A549 (cell line): ENCODE results near the gene CYP26C1. TPM values are rescaled to one million over a fixed set of nuclear protein-coding genes. Genes with fewer than 3 reads are reported as not detected.

Source experiments
- ATAC-seq, 2 experiments: fragments of 200-7000 bp in 1 of 2; fragments of >200 bp in 1 of 2; cut with Nextera tagmentation in 1 of 2; cut with Tn5 transposase in 1 of 2; 3 replicates each; pipeline versions ENCODE4 v1.8.0 to v1.9.1; 2018 to 2020; ENCODE audit warnings: mild to moderate bottlenecking in 1 of 2, moderate library complexity in 1 of 2
- CTCF ChIA-PET: fragments of 300-600 bp; sonication (Branson Sonifier 250); formaldehyde crosslinking; extraction: SDS; loops from one replicate; lab custom pipeline; 2021; ENCODE audit warnings: antibody characterized with exemption, inconsistent platforms; lab: Yijun Ruan, JAX
- POLR2A ChIA-PET: fragments of 350-600 bp; formaldehyde crosslinking; extraction: SDS; loops from one replicate; lab custom pipeline; 2021; ENCODE audit warnings: antibody characterized with exemption, inconsistent platforms; lab: Yijun Ruan, JAX
- DNase-seq, 2 experiments: peaks; one replicate each; pipeline versions ENCODE4 v3.0.0 to v3.0.0-alpha.2; 2011 to 2016; ENCODE audit warnings: low read depth in 1 of 2, low spot score in 1 of 2
- FAIRE-seq: peaks from 2 replicates; lab custom pipeline; 2011; peaks lifted over from hg19 to GRCh38; lab: Jason Lieb, UNC
- H3K27ac ChIP-seq, 2 experiments: fragments of >200 bp; sonication (Bioruptor Twin); formaldehyde crosslinking; 3 replicates each; pipeline ENCODE4 v1.5.1; 2016 to 2017
- H3K4me1 ChIP-seq: fragments of >200 bp; sonication (Bioruptor Twin); formaldehyde crosslinking; 3 replicates; pipeline ENCODE4 v1.6.1; 2016
- H3K4me2 ChIP-seq: fragments of >200 bp; sonication (Bioruptor Twin); formaldehyde crosslinking; 3 replicates; pipeline ENCODE4 v1.6.1; 2016
- H3K4me3 ChIP-seq: fragments of >200 bp; sonication (Bioruptor Twin); formaldehyde crosslinking; 3 replicates; pipeline ENCODE4 v1.5.1; 2016
- H3K9me3 ChIP-seq: fragments of >200 bp; sonication (Bioruptor Twin); formaldehyde crosslinking; 3 replicates; pipeline ENCODE4 v1.6.1; 2016
- CBX2 ChIP-seq: fragments of 200-600 bp; sonication (generic); IDR thresholded peaks from 2 replicates; pipeline ENCODE4 v1.6.1; 2016; ENCODE audit warnings: low read depth, mild to moderate bottlenecking, borderline replicate concordance
- CHD2 ChIP-seq: fragments of 150-350 bp; IDR thresholded peaks from 2 replicates; pipeline ENCODE4 v1.6.1; 2014; ENCODE audit warnings: low read length; ENCODE audit not compliant: partially characterized antibody
- KDM5A ChIP-seq: fragments of 200-600 bp; sonication (generic); IDR thresholded peaks from 2 replicates; pipeline ENCODE4 v1.6.1; 2016; ENCODE audit warnings: antibody characterized with exemption, mild to moderate bottlenecking
- RAD21 ChIP-seq, 2 experiments: fragments of >200 bp in 1 of 2; sonication (Bioruptor Twin) in 1 of 2; formaldehyde crosslinking in 1 of 2; IDR thresholded peaks in 1 of 2; conservative IDR thresholded peaks in 1 of 2; 2 replicates in 1 of 2; 3 replicates in 1 of 2; pipeline ENCODE4 v1.6.1; 2012 to 2018; ENCODE audit warnings: inconsistent platforms in 1 of 2
- SMC3 ChIP-seq: fragments of >200 bp; sonication (Bioruptor Twin); formaldehyde crosslinking; IDR thresholded peaks from 3 replicates; pipeline ENCODE4 v1.6.1; 2018; ENCODE audit warnings: inconsistent platforms
- TFCP2L1 ChIP-seq: fragments of 250-450 bp; sonication (Bioruptor Pico); IDR thresholded peaks from 2 replicates; pipeline ENCODE4 v1.5.0; 2021; ENCODE audit warnings: mild to moderate bottlenecking
- WGBS: methylation state at CpG from one replicate; pipeline ENCODE4 v1.1.6; 2017; ENCODE audit errors: missing lambda C conversion rate; 5-methylcytosine and 5-hydroxymethylcytosine counted together
- polyA plus RNA-seq, 4 experiments: library from polyadenylated mRNA; depleted of rRNA in 3 of 4; stranded (reverse); fragments of >200 nt; fragmentation: RNase III in 1 of 4; extraction: RNeasy Plus Mini Kit Qiagen cat#74134 plus additional on column Dnase treatment in 1 of 4; gene quantifications; 2 replicates in 3 of 4; 3 replicates in 1 of 4; pipeline ENCODE4 v1.2.3, GENCODE V29; 2011 to 2017

Gene CYP26C1
- polyA plus RNA-seq, 2 of the 4 experiments (the other 2 are of a cell fraction) = not detected

GRCh38 chr10:93115661-93116383 lies 55.2 kb downstream of the CYP26C1 start:
- ATAC-seq = peak; percentile 56 to 76; a peak in 3 of 6 replicates
- POLR2A ChIA-PET = interaction anchor here (1.1 kb wide), 1 partner anchor 171 kb away, joined by 3 read pairs; no protein-coding TSS in a partner anchor
- DNase-seq = peak; percentile 39 to 65
- Histone ChIP-seq H3K4me2 (no peak overlapping the region), H3K4me3 (no peak overlapping the region), H3K27ac (0 out of 6 replicates have a peak overlapping the region, but pooled peaks of 1 of the 2 experiments have one; percentile 29)
- WGBS = 78% methylated on average over 4 of the region's 4 CpGs
- TF ChIP-seq CHD2 (no peak), TFCP2L1 (no peak), RAD21 (conservative IDR thresholded peaks at IDR 0.05 in 1 of 2, IDR thresholded peaks at IDR 0.05 in 1 of 2) (peak; percentile 39 to 54; a peak in 3 of 5 replicates), SMC3 (peak; percentile 45; the same call in 1 of the 3 replicates), KDM5A (no peak), CBX2 (no peak)
- TF ChIP-seq, all 56 proteins: peak for 2
- FAIRE-seq = no peak
- CTCF ChIA-PET = interaction anchor here (0.7 to 2.1 kb wide), 12 partner anchors 11 to 212 kb away, joined by 3 to 15 read pairs (median 4); no protein-coding TSS in a partner anchor
- Histone ChIP-seq H3K9me3 (no peaks in the 10 kb centered on the region), H3K4me1 (no peaks in the 10 kb centered on the region)

Other genes starting within 250 kb of the CYP26C1 start
- gene EXOC6, start 212.3 kb upstream of the CYP26C1 start, polyA plus RNA-seq (2011; rRNA removed) = 48.5 and 50.4 TPM in 2 replicates
- 16.8 to 20.2 TPM (median 17.3 TPM) in 3 replicates for gene EXOC6, start 212.3 kb upstream of the CYP26C1 start, polyA plus RNA-seq (2017; fragmentation: RNase III; extraction: RNeasy Plus Mini Kit Qiagen cat#74134 plus additional on column Dnase treatment)
- 1.3 TPM in 2 replicates for gene CYP26A1, start 13.1 kb downstream of the CYP26C1 start, polyA plus RNA-seq (2011; rRNA removed)
- 7.2 to 10.8 TPM (median 9.8 TPM) in 3 replicates for gene CYP26A1, start 13.1 kb downstream of the CYP26C1 start, polyA plus RNA-seq (2017; fragmentation: RNase III; extraction: RNeasy Plus Mini Kit Qiagen cat#74134 plus additional on column Dnase treatment)